HEK293T (cell line): Measurements from ENCODE around the gene ANKRD29.
A peak's percentile ranks its signal among the peaks of the same experiment; 100 is the strongest.

ENCODE experiments used
- CTCF ChIA-PET: fragments of 350-600 bp; formaldehyde crosslinking; extraction: SDS; loops from one replicate; lab custom pipeline; 2021; ENCODE audit warnings: antibody characterized with exemption, inconsistent platforms; lab: Yijun Ruan, JAX
- POLR2A ChIA-PET: fragments of 350-600 bp; formaldehyde crosslinking; extraction: SDS; loops from one replicate; lab custom pipeline; 2020; ENCODE audit warnings: antibody characterized with exemption, inconsistent platforms; lab: Yijun Ruan, JAX
- DNase-seq: peaks from one replicate; pipeline ENCODE4 v3.0.0; 2012; ENCODE audit warnings: mixed read lengths; ENCODE audit errors: extremely low spot score
- ARNT ChIP-seq: fragments of 450-650 bp; IDR thresholded peaks from 2 replicates; pipeline ENCODE4 v1.6.1; 2017; ENCODE audit warnings: mild to moderate bottlenecking
- BHLHE40 ChIP-seq: fragments of 450-650 bp; IDR thresholded peaks from 2 replicates; pipeline ENCODE4 v1.6.1; 2016; ENCODE audit warnings: mild to moderate bottlenecking, moderate library complexity, borderline replicate concordance
- CTBP1 ChIP-seq: fragments of 450-650 bp; IDR thresholded peaks from 2 replicates; pipeline ENCODE4 v1.6.1; 2016; ENCODE audit warnings: borderline replicate concordance
- ELF4 ChIP-seq: fragments of 450-650 bp; IDR thresholded peaks from 2 replicates; pipeline ENCODE4 v1.6.1; 2017; ENCODE audit warnings: antibody characterized with exemption
- FOXA1 ChIP-seq: fragments of 450-650 bp; IDR thresholded peaks from 2 replicates; pipeline ENCODE4 v1.6.1; 2016; ENCODE audit warnings: mild to moderate bottlenecking
- FOXK2 ChIP-seq: fragments of 450-650 bp; IDR thresholded peaks from 2 replicates; pipeline ENCODE4 v1.6.1; 2016; ENCODE audit warnings: mild to moderate bottlenecking
- FOXM1 ChIP-seq: fragments of 450-650 bp; IDR thresholded peaks from 2 replicates; pipeline ENCODE4 v1.6.1; 2017; ENCODE audit warnings: mild to moderate bottlenecking, borderline replicate concordance
- HDGF ChIP-seq: fragments of 450-650 bp; IDR thresholded peaks from 2 replicates; pipeline ENCODE4 v1.6.1; 2017; ENCODE audit warnings: antibody characterized with exemption, borderline replicate concordance
- L3MBTL2 ChIP-seq: fragments of 450-650 bp; conservative IDR thresholded peaks from 2 replicates; pipeline ENCODE4 v1.6.1; 2016; ENCODE audit warnings: mild to moderate bottlenecking
- LEF1 ChIP-seq: fragments of 450-650 bp; IDR thresholded peaks from 2 replicates; pipeline ENCODE4 v1.6.1; 2017; ENCODE audit warnings: mild to moderate bottlenecking, borderline replicate concordance
- NFRKB ChIP-seq: fragments of 450-650 bp; IDR thresholded peaks from 2 replicates; pipeline ENCODE4 v1.6.1; 2016; ENCODE audit warnings: mild to moderate bottlenecking, moderate library complexity
- SP1 ChIP-seq: fragments of 450-650 bp; IDR thresholded peaks from 2 replicates; pipeline ENCODE4 v1.6.1; 2017
- SUZ12 ChIP-seq: fragments of 450-650 bp; IDR thresholded peaks from 2 replicates; pipeline ENCODE4 v1.6.1; 2016; ENCODE audit warnings: mild to moderate bottlenecking
- TARDBP ChIP-seq: fragments of 450-650 bp; IDR thresholded peaks from 2 replicates; pipeline ENCODE4 v1.6.1; 2016
- ZNF384 ChIP-seq: fragments of 450-650 bp; IDR thresholded peaks from 2 replicates; pipeline ENCODE4 v1.6.1; 2016
- TF ChIP-seq, protein P1 (sequence below): fragments of 450-650 bp; IDR thresholded peaks from 2 replicates; pipeline ENCODE4 v1.6.1; 2016

The ANKRD29 gene, protein sequence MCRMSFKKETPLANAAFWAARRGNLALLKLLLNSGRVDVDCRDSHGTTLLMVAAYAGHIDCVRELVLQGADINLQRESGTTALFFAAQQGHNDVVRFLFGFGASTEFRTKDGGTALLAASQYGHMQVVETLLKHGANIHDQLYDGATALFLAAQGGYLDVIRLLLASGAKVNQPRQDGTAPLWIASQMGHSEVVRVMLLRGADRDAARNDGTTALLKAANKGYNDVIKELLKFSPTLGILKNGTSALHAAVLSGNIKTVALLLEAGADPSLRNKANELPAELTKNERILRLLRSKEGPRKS

DNA sequence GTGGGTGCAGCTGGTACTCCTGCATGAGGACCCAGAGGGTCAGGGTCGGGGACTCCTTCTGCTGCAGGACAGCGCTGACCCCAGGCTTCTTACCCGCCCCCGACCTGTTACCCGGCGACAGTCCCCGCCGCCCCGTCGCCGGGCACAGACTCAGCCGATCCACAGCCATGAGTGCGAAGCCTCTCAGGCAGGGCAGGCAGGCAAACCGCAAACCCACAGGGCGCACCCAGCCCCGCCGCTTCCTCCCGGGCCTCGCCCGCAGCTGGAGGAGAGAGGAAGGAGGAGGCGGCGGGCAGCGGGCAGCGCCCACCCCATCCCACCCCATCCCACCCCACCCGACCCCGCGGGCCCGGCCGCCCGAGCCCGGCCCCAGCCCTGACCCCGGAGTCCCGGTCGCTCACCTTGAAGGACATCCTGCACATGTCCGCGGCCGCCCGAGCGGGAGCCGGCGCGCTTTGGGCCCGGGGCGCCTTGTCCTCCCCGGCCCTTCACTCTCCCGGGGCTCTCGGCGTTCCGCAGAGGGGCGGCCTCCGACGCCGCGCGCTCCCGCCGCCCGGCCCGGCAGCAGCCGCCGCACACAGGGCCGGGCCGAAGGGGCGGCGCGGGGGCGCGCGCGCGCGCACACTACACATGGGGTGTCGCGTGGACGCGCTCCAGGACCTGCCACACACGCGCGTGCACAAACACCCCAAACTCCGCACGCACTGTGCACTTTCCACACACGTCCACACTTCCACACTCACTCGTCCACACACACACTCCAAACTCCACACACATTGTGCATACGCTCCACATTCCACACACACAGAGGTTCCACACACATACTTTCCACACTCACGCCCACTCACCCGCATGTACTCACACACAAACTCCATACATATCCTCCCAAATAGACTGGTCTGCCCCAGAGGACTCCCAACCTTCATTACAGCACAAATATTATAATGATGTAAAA is at the start of gene ANKRD29:
Gene ANKRD29, minus strand, starts transcription at position 603 of the 955 bp plus-strand sequence. Its CDS starts 181 bp downstream, at position 422.
- TF ChIP-seq L3MBTL2 (no peak), SUZ12 (no peak), SP1 (no peak), TARDBP (peak; percentile 90)
- ChIA-PET POLR2A (interaction anchor here (0.6 to 1.3 kb wide), 3 partner anchors 10 to 27 kb away, joined by 3 read pairs; no protein-coding TSS in a partner anchor), CTCF (interaction anchor here (1.5 kb wide), 1 partner anchor 40 kb away, joined by 3 read pairs; no protein-coding TSS in a partner anchor)
- DNase-seq = peak; percentile 76

DNA sequence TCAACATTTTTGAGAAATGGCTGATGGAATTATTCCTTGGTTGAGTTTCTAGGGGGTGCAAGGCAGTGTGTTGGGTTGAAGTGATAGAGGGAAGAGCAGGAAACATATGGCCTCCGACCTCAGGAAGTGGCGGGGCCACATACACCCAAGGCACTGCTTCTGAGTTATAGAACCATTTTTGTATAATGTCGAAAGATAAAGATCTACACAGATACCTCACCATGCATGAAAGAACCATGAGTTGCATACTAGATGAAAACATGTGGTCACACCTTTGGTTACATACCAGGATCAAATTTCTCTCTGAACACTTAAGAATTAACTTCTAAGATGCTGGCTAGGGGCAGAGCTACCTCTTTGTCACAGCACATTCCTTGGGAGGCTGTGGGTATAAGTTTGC is 49.7 kb upstream of the ANKRD29 start:
- ChIA-PET POLR2A (no interaction called here), CTCF (interaction anchor here (2.0 kb wide), 1 partner anchor 9 kb away, joined by 5 read pairs; no protein-coding TSS in a partner anchor)
- TF ChIP-seq CTBP1 = no peak
- TF ChIP-seq SP1 = no peak
- no peak for DNase-seq

DNA sequence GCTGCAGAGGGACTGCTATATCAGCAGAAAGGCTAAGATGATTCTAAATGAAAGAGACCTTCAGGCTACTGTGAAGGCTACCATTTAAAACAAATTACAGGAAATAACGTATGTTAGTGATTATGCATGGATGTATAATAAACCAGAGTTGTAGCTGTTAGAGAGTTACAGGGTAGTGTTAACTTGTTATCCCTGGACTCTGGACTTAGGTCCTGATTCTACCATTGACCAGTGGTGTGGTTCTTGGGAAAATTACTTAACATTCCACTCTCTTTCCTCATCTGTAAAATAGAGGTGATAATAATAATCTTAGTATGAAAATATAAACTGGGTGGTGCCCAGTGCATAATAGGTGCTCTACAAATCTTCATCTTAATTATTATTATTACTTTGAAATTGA is 48.7 kb upstream of the ANKRD29 start:
- ChIA-PET POLR2A (interaction anchor here (0.9 kb wide), 1 partner anchor 427 kb away, joined by 3 read pairs; the partner anchor contains the start of gene CABYR), CTCF (interaction anchor here (1.2 kb wide), 1 partner anchor 89 kb away, joined by 4 read pairs; no protein-coding TSS in a partner anchor)
- DNase-seq = no peak
- no peak for TF ChIP-seq ARNT

DNA sequence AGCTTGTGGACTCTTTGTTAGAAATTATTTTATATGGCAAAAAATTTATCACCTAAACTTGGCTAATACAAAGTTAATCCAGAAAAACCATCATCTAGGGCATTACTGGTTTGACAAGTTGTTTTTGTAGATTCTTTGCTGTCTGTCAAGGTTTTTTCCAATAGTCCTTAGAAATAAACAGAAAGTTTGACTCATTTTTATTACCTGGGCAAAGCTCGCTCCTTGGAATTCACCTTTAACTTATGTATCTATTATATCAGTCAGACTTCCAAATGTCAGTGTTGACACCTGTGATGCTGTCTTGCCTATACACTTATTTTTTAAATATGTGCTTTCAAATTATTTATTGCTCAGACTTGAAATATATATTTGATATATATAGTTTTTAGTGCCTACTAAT is 48.2 kb upstream of the ANKRD29 start:
- no peak for DNase-seq
- ChIA-PET POLR2A (interaction anchor here (0.9 kb wide), 1 partner anchor 428 kb away, joined by 3 read pairs; the partner anchor contains the start of gene CABYR), CTCF (interaction anchor here (1.2 kb wide), 1 partner anchor 89 kb away, joined by 4 read pairs; no protein-coding TSS in a partner anchor)
- TF ChIP-seq, protein P1, sequence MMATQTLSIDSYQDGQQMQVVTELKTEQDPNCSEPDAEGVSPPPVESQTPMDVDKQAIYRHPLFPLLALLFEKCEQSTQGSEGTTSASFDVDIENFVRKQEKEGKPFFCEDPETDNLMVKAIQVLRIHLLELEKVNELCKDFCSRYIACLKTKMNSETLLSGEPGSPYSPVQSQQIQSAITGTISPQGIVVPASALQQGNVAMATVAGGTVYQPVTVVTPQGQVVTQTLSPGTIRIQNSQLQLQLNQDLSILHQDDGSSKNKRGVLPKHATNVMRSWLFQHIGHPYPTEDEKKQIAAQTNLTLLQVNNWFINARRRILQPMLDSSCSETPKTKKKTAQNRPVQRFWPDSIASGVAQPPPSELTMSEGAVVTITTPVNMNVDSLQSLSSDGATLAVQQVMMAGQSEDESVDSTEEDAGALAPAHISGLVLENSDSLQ = no peak
- no peak for TF ChIP-seq HDGF
- TF ChIP-seq CTBP1 = no peak
- TF ChIP-seq ZNF384 = no peak
- TF ChIP-seq FOXA1 = no peak
- TF ChIP-seq NFRKB = no peak
- TF ChIP-seq FOXM1 = no peak
- TF ChIP-seq SUZ12 = no peak

DNA sequence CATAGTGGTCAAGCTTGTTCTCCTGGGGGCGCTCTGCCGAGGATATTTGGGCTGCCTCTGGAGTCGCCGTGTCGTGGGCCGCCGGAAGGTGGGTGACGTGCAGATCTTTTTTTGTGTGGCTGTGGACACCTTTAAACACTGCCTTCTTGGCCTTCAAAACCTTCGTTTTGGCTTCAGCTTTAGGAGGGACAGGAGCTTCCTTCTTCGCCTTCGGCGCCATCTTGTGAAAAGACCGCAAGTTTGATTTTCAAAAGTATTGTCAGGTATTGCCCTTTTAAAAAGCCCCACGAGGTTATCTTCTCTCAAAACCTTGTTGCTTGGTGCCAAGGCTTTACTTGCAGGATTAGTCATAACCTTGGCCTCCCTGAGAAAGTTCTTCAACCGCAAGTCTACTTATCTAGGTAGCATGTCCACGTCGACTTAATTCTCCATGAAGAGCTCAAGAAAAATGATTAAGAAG is 47.4 kb upstream of the ANKRD29 start:
- TF ChIP-seq LEF1 (no peak), SP1 (no peak), FOXK2 (no peak), NFRKB (no peak), SUZ12 (no peak), ARNT (no peak), FOXM1 (no peak), BHLHE40 (no peak), L3MBTL2 (no peak), TARDBP (no peak), HDGF (no peak), ELF4 (no peak), ZNF384 (no peak), CTBP1 (no peak), FOXA1 (no peak)
- TF ChIP-seq, protein P1 = no peak
- CTCF ChIA-PET = interaction anchor here (0.8 kb wide), 1 partner anchor 301 kb away, joined by 3 read pairs; no protein-coding TSS in a partner anchor
- POLR2A ChIA-PET = no interaction called here
- no peak for DNase-seq

DNA sequence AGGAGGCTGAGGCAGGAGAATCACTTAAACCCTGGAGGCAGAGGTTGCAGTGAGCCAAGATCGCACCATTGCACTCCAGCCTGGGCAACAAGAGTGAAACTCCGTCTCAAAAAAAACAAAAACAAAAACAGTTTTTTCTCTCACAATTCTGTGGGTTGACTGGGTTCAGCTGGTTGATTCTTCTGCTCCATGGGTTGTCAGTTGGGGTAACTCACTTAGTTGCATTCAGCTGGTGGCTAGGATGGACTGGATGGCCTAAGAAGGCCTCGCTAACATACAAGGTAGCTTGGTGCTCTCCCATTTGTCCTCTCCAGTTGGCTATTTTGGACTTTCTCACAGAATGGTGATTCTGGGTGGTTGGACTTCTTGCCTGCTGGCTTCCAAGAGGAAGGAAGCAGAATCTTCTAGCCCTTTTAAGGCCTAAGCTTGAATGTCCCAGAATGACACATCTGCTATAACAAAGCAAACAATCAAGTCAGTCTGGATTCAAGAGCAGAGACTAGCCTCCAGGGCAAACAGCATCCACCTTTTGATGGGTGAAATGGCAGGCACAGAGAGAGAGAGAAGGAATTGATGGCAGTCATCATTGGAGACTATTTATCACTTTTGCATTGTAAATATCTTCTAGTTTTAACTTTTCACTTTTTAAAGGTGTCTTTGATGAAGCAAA is 44.4 kb upstream of the ANKRD29 start:
- no peak for TF ChIP-seq NFRKB
- no peak for DNase-seq
- ChIA-PET POLR2A (interaction anchor here (0.9 kb wide), 1 partner anchor 46 kb away, joined by 3 read pairs; no protein-coding TSS in a partner anchor), CTCF (no interaction called here)
